Body of pancreas (tissue), 4 donors: ENCODE results near the gene SFXN5.

Experiments
- POLR2A ChIP-seq, 3 donors: fragments of 450-650 bp; IDR thresholded peaks; one replicate each; pipeline ENCODE4 v1.6.1; 2016; ENCODE audit warnings: antibody characterized with exemption in 3 of 3, mild to moderate bottlenecking in 2 of 3
- TF ChIP-seq, protein P1 (sequence below), 7 experiments: fragments of 450-650 bp in 4 of 7; fragments of 200-600 bp in 3 of 7; sonication (generic) in 3 of 7; IDR thresholded peaks; one replicate each; pipeline ENCODE4 v1.5.1; 2016 to 2019; ENCODE audit warnings: antibody characterized with exemption in 7 of 7

DNA sequence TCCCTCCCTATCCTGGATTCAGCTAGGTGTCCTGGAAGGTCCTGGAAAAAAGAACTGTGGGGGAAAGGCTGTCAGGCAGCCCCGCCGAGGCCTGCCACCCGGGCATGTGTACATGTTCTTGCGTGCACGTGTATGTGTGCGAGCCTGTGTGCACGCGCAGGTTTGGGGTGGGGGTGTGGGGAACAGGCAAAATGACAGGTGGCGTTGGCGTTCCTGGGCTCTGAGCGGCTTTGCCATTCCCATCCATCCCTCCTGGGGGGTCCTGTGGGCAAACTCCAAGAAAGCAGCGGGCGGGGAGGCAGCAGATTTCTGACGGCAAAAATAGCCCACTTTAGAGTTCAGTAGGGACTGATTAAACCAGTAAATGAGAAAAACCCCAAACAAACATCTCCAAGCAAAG, 118.6 kb downstream of the SFXN5 start:
- TF ChIP-seq, protein P1, sequence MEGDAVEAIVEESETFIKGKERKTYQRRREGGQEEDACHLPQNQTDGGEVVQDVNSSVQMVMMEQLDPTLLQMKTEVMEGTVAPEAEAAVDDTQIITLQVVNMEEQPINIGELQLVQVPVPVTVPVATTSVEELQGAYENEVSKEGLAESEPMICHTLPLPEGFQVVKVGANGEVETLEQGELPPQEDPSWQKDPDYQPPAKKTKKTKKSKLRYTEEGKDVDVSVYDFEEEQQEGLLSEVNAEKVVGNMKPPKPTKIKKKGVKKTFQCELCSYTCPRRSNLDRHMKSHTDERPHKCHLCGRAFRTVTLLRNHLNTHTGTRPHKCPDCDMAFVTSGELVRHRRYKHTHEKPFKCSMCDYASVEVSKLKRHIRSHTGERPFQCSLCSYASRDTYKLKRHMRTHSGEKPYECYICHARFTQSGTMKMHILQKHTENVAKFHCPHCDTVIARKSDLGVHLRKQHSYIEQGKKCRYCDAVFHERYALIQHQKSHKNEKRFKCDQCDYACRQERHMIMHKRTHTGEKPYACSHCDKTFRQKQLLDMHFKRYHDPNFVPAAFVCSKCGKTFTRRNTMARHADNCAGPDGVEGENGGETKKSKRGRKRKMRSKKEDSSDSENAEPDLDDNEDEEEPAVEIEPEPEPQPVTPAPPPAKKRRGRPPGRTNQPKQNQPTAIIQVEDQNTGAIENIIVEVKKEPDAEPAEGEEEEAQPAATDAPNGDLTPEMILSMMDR (IDR thresholded peaks at IDR 0.05), result no peak
- no peak for TF ChIP-seq POLR2A (IDR thresholded peaks at IDR 0.05)
